Neural progenitor cell (in vitro differentiated cells): Measurements from ENCODE around the gene CKAP4. TPM values are rescaled to one million over a fixed set of nuclear protein-coding genes. Genes with fewer than 3 reads are reported as not detected.

ENCODE experiments used
- DNase-seq: peaks from one replicate; pipeline ENCODE4 v3.0.0-alpha.2; 2016; ENCODE audit warnings: low spot score
- H2AFZ ChIP-seq: fragments of 200-600 bp; sonication (generic); replicated peaks from 2 replicates; pipeline ENCODE4 v1.6.1; 2016; ENCODE audit warnings: antibody characterized with exemption
- H3F3A ChIP-seq: fragments of 200-600 bp; sonication (generic); 2 replicates; pipeline ENCODE4 v1.6.1; 2016; ENCODE audit warnings: antibody characterized with exemption, low read depth
- H3K27ac ChIP-seq: fragments of 200-600 bp; sonication (generic); 2 replicates; pipeline ENCODE4 v1.5.1; 2016; ENCODE audit warnings: mild to moderate bottlenecking
- H3K27me3 ChIP-seq: fragments of 200-600 bp; sonication (generic); 2 replicates; pipeline ENCODE4 v1.6.1; 2016; ENCODE audit warnings: mild to moderate bottlenecking, moderate library complexity
- H3K36me3 ChIP-seq: fragments of 200-600 bp; sonication (generic); 2 replicates; pipeline ENCODE4 v1.5.1; 2016
- H3K4me1 ChIP-seq: fragments of 200-600 bp; sonication (generic); 2 replicates; pipeline ENCODE4 v1.6.1; 2016; ENCODE audit warnings: mixed run types
- H3K4me2 ChIP-seq: fragments of 200-600 bp; sonication (generic); 2 replicates; pipeline ENCODE4 v1.6.1; 2016
- H3K4me3 ChIP-seq: fragments of 200-600 bp; sonication (generic); 2 replicates; pipeline ENCODE4 v1.5.1; 2016
- H3K79me2 ChIP-seq: fragments of 200-600 bp; sonication (generic); 2 replicates; pipeline ENCODE4 v1.6.1; 2016; ENCODE audit warnings: low read depth
- H3K9ac ChIP-seq: fragments of 200-600 bp; sonication (generic); 2 replicates; pipeline ENCODE4 v1.6.1; 2016
- H3K9me3 ChIP-seq: fragments of 200-600 bp; sonication (generic); 2 replicates; pipeline ENCODE4 v1.5.1; 2016; ENCODE audit warnings: low read depth
- H4K20me1 ChIP-seq: fragments of 200-600 bp; sonication (generic); 2 replicates; pipeline ENCODE4 v1.6.1; 2016; ENCODE audit warnings: low read depth
- H3K27ac Mint-ChIP-seq: 3 replicates; pipeline ENCODE4 v1.8.0; 2021; ENCODE audit warnings: mixed read lengths
- H3K27me3 Mint-ChIP-seq: 2 replicates; pipeline ENCODE4 v1.8.0; 2022; ENCODE audit warnings: low read depth, mild to moderate bottlenecking, inconsistent platforms, moderate library complexity, mixed read lengths; ENCODE audit not compliant: insufficient read depth
- H3K36me3 Mint-ChIP-seq: 3 replicates; pipeline ENCODE4 v1.8.0; 2021; ENCODE audit warnings: mixed read lengths
- H3K4me1 Mint-ChIP-seq: 3 replicates; pipeline ENCODE4 v1.8.0; 2021; ENCODE audit warnings: mixed read lengths
- H3K4me3 Mint-ChIP-seq: 3 replicates; pipeline ENCODE4 v1.8.0; 2021; ENCODE audit warnings: mild to moderate bottlenecking, moderate library complexity, mixed read lengths
- H3K9me3 Mint-ChIP-seq: 3 replicates; pipeline ENCODE4 v1.8.0; 2020; ENCODE audit warnings: mixed read lengths
- CTCF ChIP-seq: fragments of 200-600 bp; sonication (generic); IDR thresholded peaks from 2 replicates; pipeline ENCODE4 v1.5.1; 2017; ENCODE audit warnings: antibody characterized with exemption, mild to moderate bottlenecking
- EZH2 ChIP-seq: fragments of 200-600 bp; sonication (generic); IDR thresholded peaks from 2 replicates; pipeline ENCODE4 v1.6.1; 2017; ENCODE audit warnings: antibody characterized with exemption, mild to moderate bottlenecking, moderate library complexity
- EZH2phosphoT487 ChIP-seq: fragments of 200-600 bp; sonication (generic); IDR thresholded peaks from 2 replicates; pipeline ENCODE4 v1.6.1; 2017; ENCODE audit warnings: antibody characterized with exemption
- total RNA-seq: library from RNA; depleted of rRNA; stranded (reverse); fragments of >200 nt; gene quantifications from 2 replicates; pipeline ENCODE4 v1.2.3, GENCODE V29; 2015; ENCODE audit warnings: low replicate concordance

CKAP4 gene
- total RNA-seq, 1 donor from 2014 or later, result 58.7 TPM

GRCh38 chr12:106251631-106252455, 4.0 kb upstream of the CKAP4 start:
- no peaks in the 10 kb centered on the region for H3K36me3 ChIP-seq
- no peak overlapping the region for H3K4me3 ChIP-seq
- H3F3A ChIP-seq, result peaks cover 30% of the 10 kb centered on the region
- no peaks in the 10 kb centered on the region for H3K9me3 Mint-ChIP-seq
- peaks cover 21% of the 10 kb centered on the region for H3K4me1 Mint-ChIP-seq
- no peaks in the 10 kb centered on the region for H3K36me3 Mint-ChIP-seq
- H3K9ac ChIP-seq, result no peak overlapping the region
- no peaks in the 10 kb centered on the region for H3K27me3 Mint-ChIP-seq
- peaks cover 10% of the 10 kb centered on the region for H3K27me3 ChIP-seq
- H3K9me3 ChIP-seq, result no peaks in the 10 kb centered on the region
- peak overlapping the region; percentile 8 for H3K4me2 ChIP-seq
- H3K79me2 ChIP-seq, result no peaks in the 10 kb centered on the region
- peaks cover 25% of the 10 kb centered on the region for H3K4me1 ChIP-seq
- no peak overlapping the region for H2AFZ ChIP-seq
- TF ChIP-seq EZH2, result no peak
- TF ChIP-seq EZH2phosphoT487, result no peak
- TF ChIP-seq CTCF, result no peak
- peak overlapping the region; percentile 15 for H3K27ac Mint-ChIP-seq
- H3K27ac ChIP-seq, result no peak overlapping the region
- no peak overlapping the region for H3K4me3 Mint-ChIP-seq
- H4K20me1 ChIP-seq, result peaks cover 3% of the 10 kb centered on the region
- peak; percentile 12 for DNase-seq

- Histone ChIP-seq H3F3A (peaks cover 33% of the 10 kb centered on the region), H3K27ac (no peak overlapping the region), H3K4me3 (no peak overlapping the region), H2AFZ (no peak overlapping the region), H3K27me3 (peaks cover 10% of the 10 kb centered on the region), H3K79me2 (peaks cover 22% of the 10 kb centered on the region), H3K4me2 (no peak overlapping the region), H3K36me3 (no peaks in the 10 kb centered on the region), H3K9me3 (no peaks in the 10 kb centered on the region), H3K4me1 (peaks cover 27% of the 10 kb centered on the region), H3K9ac (no peak overlapping the region), H4K20me1 (peaks cover 26% of the 10 kb centered on the region)
- no peak for DNase-seq
- peaks cover 37% of the 10 kb centered on the region for H3K4me1 Mint-ChIP-seq
- peak overlapping the region; percentile 86 for H3K4me3 Mint-ChIP-seq
- no peaks in the 10 kb centered on the region for H3K27me3 Mint-ChIP-seq
- no peaks in the 10 kb centered on the region for H3K9me3 Mint-ChIP-seq
- no peak overlapping the region for H3K27ac Mint-ChIP-seq
- TF ChIP-seq EZH2 (no peak), EZH2phosphoT487 (no peak), CTCF (no peak)
- H3K36me3 Mint-ChIP-seq, result peaks cover 5% of the 10 kb centered on the region
These were observed 1.8 kb upstream of the CKAP4 start for GRCh38 chr12:106249411-106250135.

- Histone ChIP-seq H3K4me1 (peaks cover 22% of the 10 kb centered on the region), H3K4me2 (peak overlapping the region; percentile 93), H3K27ac (no peak overlapping the region), H3K27me3 (peaks cover 10% of the 10 kb centered on the region), H2AFZ (peak overlapping the region; percentile 96), H3F3A (peaks cover 27% of the 10 kb centered on the region), H3K9ac (no peak overlapping the region), H4K20me1 (peaks cover 33% of the 10 kb centered on the region), H3K9me3 (no peaks in the 10 kb centered on the region), H3K36me3 (no peaks in the 10 kb centered on the region), H3K79me2 (peaks cover 28% of the 10 kb centered on the region), H3K4me3 (peak overlapping the region; percentile 81)
- no peak for DNase-seq
- peak overlapping the region; percentile 74 for H3K27ac Mint-ChIP-seq
- no peak for TF ChIP-seq EZH2phosphoT487
- H3K27me3 Mint-ChIP-seq, result no peaks in the 10 kb centered on the region
- no peaks in the 10 kb centered on the region for H3K9me3 Mint-ChIP-seq
- H3K36me3 Mint-ChIP-seq, result peaks cover 5% of the 10 kb centered on the region
- peaks cover 37% of the 10 kb centered on the region for H3K4me1 Mint-ChIP-seq
- peak overlapping the region; percentile 86 for H3K4me3 Mint-ChIP-seq
These were observed 1.1 kb upstream of the CKAP4 start for GRCh38 chr12:106248846-106249371.
